Hepatocyte (in vitro differentiated cells): ENCODE measurements around the gene SASS6. TPM values are rescaled to one million over a fixed set of nuclear protein-coding genes. Genes with fewer than 3 reads are reported as not detected.

Experiments
- DNase-seq: peaks from one replicate; pipeline ENCODE4 v3.0.0-alpha.2; 2016; ENCODE audit warnings: low spot score
- H2AFZ ChIP-seq: fragments of 200-600 bp; sonication (generic); 2 replicates; pipeline ENCODE4 v1.6.0; 2016; ENCODE audit warnings: antibody characterized with exemption, mild to moderate bottlenecking
- H3K27ac ChIP-seq: fragments of 200-600 bp; sonication (generic); 2 replicates; pipeline ENCODE4 v1.5.1; 2016; ENCODE audit warnings: mild to moderate bottlenecking
- H3K27me3 ChIP-seq: fragments of 200-600 bp; sonication (generic); 2 replicates; pipeline ENCODE4 v1.6.1; 2016
- H3K36me3 ChIP-seq: fragments of 200-600 bp; sonication (generic); replicated peaks from 2 replicates; pipeline ENCODE4 v1.5.1; 2016; ENCODE audit warnings: low read depth; ENCODE audit not compliant: insufficient read depth
- H3K4me1 ChIP-seq: fragments of 200-600 bp; sonication (generic); 2 replicates; pipeline ENCODE4 v1.5.1; 2016; ENCODE audit warnings: mild to moderate bottlenecking, moderate library complexity; ENCODE audit not compliant: insufficient read depth
- H3K4me2 ChIP-seq: fragments of 200-600 bp; sonication (generic); 2 replicates; pipeline ENCODE4 v1.6.0; 2016
- H3K4me3 ChIP-seq: fragments of 200-600 bp; sonication (generic); 2 replicates; pipeline ENCODE4 v1.5.1; 2016; ENCODE audit warnings: mild to moderate bottlenecking
- H3K79me2 ChIP-seq: fragments of 200-600 bp; sonication (generic); 2 replicates; pipeline ENCODE4 v1.6.0; 2017; ENCODE audit warnings: mild to moderate bottlenecking
- H3K9me2 ChIP-seq: fragments of 200-600 bp; sonication (generic); replicated peaks from 2 replicates; pipeline ENCODE4 v1.6.0; 2017; ENCODE audit warnings: mild to moderate bottlenecking; ENCODE audit not compliant: insufficient read depth
- H3K9me3 ChIP-seq: fragments of 200-600 bp; sonication (generic); 2 replicates; pipeline ENCODE4 v1.5.1; 2016; ENCODE audit warnings: low read depth, mild to moderate bottlenecking
- H4K20me1 ChIP-seq: fragments of 200-600 bp; sonication (generic); 2 replicates; pipeline ENCODE4 v1.6.0; 2016; ENCODE audit warnings: mild to moderate bottlenecking; ENCODE audit not compliant: insufficient read depth, poor library complexity, severe bottlenecking
- EZH2 ChIP-seq: fragments of 200-600 bp; sonication (generic); IDR thresholded peaks from 2 replicates; pipeline ENCODE4 v1.6.1; 2016; ENCODE audit warnings: antibody characterized with exemption, mild to moderate bottlenecking, borderline replicate concordance
- EZH2phosphoT487 ChIP-seq: fragments of 200-600 bp; sonication (generic); IDR thresholded peaks from one replicate; pipeline ENCODE4 v1.6.1; 2018; ENCODE audit warnings: antibody characterized with exemption, mild to moderate bottlenecking, low read depth, moderate library complexity; ENCODE audit not compliant: unreplicated experiment, severe bottlenecking
- WGBS: methylation state at CpG from one replicate; pipeline ENCODE4 v1.1.6; 2016; ENCODE audit warnings: low lambda C conversion rate; ENCODE audit errors: missing lambda C conversion rate; 5-methylcytosine and 5-hydroxymethylcytosine counted together
- polyA plus RNA-seq: library from polyadenylated mRNA; unstranded; fragments of >200 nt; fragmentation: Nextera tagmentation; extraction: Ambion mirVana; gene quantifications from 2 replicates; pipeline ENCODE4 v1.2.1, GENCODE V29; 2016
- total RNA-seq: library from RNA; depleted of rRNA; stranded (reverse); fragments of >200 nt; gene quantifications from 2 replicates; pipeline ENCODE4 v1.2.3, GENCODE V29; 2014
- TF ChIP-seq, protein P1 (sequence below): fragments of 200-600 bp; sonication (generic); IDR thresholded peaks from 2 replicates; pipeline ENCODE4 v1.5.1; 2016; ENCODE audit warnings: antibody characterized with exemption, mild to moderate bottlenecking; ENCODE audit not compliant: poor library complexity

Gene SASS6
- total and polyA plus RNA-seq, 2 experiments from 2014 or later, result 1.9 to 4.5 TPM

DNA sequence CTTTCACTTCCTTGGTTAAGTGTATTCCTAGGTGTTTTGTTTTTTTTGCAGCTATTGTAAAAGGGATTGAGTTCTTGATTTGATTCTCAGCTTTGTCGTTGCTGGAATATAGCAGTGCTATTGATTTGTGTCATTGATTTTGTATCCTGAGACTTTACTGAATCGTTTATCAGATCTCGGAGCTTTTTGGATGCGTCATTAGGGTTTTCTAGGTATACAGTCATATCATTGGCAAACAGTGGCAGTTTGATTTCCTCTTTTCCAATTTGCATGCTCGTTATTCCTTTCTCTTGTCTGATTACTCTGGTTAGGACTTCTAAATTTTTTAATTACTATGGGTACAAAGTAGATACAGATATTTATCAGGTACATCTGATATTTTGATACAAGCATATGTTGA lies 87.5 kb downstream of the SASS6 start:
- peaks cover 87% of the 10 kb centered on the region for H4K20me1 ChIP-seq
- H3K27ac ChIP-seq, result no peak overlapping the region
- H3K79me2 ChIP-seq, result peaks cover 100% of the 10 kb centered on the region
- H3K36me3 ChIP-seq, result no peaks in the 10 kb centered on the region
- no peaks in the 10 kb centered on the region for H3K9me2 ChIP-seq
- DNase-seq, result no peak
- no peaks in the 10 kb centered on the region for H3K4me1 ChIP-seq
- H3K4me3 ChIP-seq, result no peak overlapping the region
- no peak overlapping the region for H2AFZ ChIP-seq
- H3K9me3 ChIP-seq, result no peaks in the 10 kb centered on the region
- no peak overlapping the region for H3K4me2 ChIP-seq
- no peaks in the 10 kb centered on the region for H3K27me3 ChIP-seq
- no peak for TF ChIP-seq EZH2
- TF ChIP-seq, protein P1, sequence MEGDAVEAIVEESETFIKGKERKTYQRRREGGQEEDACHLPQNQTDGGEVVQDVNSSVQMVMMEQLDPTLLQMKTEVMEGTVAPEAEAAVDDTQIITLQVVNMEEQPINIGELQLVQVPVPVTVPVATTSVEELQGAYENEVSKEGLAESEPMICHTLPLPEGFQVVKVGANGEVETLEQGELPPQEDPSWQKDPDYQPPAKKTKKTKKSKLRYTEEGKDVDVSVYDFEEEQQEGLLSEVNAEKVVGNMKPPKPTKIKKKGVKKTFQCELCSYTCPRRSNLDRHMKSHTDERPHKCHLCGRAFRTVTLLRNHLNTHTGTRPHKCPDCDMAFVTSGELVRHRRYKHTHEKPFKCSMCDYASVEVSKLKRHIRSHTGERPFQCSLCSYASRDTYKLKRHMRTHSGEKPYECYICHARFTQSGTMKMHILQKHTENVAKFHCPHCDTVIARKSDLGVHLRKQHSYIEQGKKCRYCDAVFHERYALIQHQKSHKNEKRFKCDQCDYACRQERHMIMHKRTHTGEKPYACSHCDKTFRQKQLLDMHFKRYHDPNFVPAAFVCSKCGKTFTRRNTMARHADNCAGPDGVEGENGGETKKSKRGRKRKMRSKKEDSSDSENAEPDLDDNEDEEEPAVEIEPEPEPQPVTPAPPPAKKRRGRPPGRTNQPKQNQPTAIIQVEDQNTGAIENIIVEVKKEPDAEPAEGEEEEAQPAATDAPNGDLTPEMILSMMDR, result no peak
- TF ChIP-seq EZH2phosphoT487, result no peak
- 96% methylated on average over 5 of the region's 5 CpGs for WGBS

DNA sequence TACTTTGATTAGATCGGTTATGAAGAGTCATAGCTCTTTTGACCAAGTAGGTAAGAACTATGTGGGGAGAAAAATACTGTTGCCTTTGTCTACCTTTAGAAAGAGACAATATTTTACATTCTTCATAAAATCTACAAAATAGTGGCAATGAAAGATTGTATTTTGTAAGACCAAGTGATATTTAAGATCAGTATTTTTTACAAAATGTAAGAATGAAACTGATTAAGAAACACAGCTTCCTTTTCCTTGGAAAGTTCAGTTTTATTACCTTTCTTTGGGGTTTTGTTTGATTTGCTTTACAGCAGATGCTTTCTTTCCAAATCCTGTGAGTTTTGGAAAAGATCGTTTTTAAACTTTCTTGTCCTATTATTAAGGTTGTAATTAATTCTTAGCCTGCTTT lies 93.1 kb downstream of the SASS6 start:
- 31% methylated on average over 2 of the region's 2 CpGs for WGBS
- H3K9me2 ChIP-seq, result no peaks in the 10 kb centered on the region
- no peaks in the 10 kb centered on the region for H3K27me3 ChIP-seq
- peak overlapping the region; percentile 63 for H3K4me3 ChIP-seq
- no peak overlapping the region for H2AFZ ChIP-seq
- H4K20me1 ChIP-seq, result peaks cover 43% of the 10 kb centered on the region
- H3K36me3 ChIP-seq, result no peaks in the 10 kb centered on the region
- TF ChIP-seq EZH2phosphoT487 (no peak), EZH2 (no peak)
- TF ChIP-seq, protein P1, result no peak
- no peaks in the 10 kb centered on the region for H3K9me3 ChIP-seq
- peaks cover 83% of the 10 kb centered on the region for H3K79me2 ChIP-seq
- H3K4me1 ChIP-seq, result no peaks in the 10 kb centered on the region
- DNase-seq, result no peak
- peak overlapping the region; percentile 76 for H3K4me2 ChIP-seq
- peak overlapping the region; percentile 99 for H3K27ac ChIP-seq

DNA sequence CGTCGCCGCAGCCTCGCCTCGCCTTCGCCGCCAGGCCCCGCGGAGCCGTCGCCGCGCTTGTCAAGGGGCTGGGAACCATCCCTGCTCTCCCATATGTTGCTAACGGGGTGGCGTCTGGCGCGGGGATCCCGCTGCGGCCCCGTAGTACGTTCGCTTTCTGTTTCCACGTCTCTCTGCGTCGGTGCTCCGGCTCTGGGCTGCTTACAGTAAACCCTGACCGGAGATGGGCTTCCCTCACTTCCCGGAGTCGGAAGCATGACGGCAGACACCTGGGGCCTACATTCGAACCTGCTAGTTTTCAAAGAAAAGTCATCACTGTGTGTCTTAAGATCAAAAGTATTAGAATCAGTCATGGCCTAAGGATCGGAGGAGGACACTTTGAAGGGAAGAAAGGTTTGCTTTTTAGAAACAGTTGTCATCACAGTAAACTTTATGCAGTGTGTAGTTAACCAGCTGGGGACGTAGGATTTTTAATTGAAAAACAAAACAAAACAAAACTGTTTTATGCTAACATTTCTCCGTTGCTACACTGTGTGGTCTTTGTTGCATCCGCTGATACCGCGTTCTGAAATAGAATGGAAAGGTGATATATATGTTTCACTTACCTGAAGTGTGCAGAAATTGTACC lies 94.0 kb downstream of the SASS6 start:
- DNase-seq, result peak; percentile 73
- Histone ChIP-seq H3K9me3 (no peaks in the 10 kb centered on the region), H2AFZ (peak overlapping the region; percentile 65), H3K4me3 (peak overlapping the region; percentile 63), H3K27me3 (no peaks in the 10 kb centered on the region), H3K4me1 (no peaks in the 10 kb centered on the region), H3K36me3 (no peaks in the 10 kb centered on the region), H3K79me2 (peaks cover 75% of the 10 kb centered on the region), H3K27ac (peak overlapping the region; percentile 99), H3K4me2 (peak overlapping the region; percentile 76), H3K9me2 (no peaks in the 10 kb centered on the region), H4K20me1 (peaks cover 35% of the 10 kb centered on the region)
- under 1% methylated on average over 36 of the region's 37 CpGs for WGBS
- no peak for TF ChIP-seq EZH2phosphoT487
- TF ChIP-seq, protein P1, result no peak
